Mammary epithelial cell (primary cell): ENCODE data around the gene FEZF2.

ENCODE experiments used
- CTCF ChIP-seq, 2 donors: IDR thresholded peaks in 1 of 2; conservative IDR thresholded peaks in 1 of 2; 2 replicates each; pipeline ENCODE4 v1.5.1; 2011 to 2012; ENCODE audit warnings: inconsistent platforms in 2 of 2, low read length in 2 of 2, mild to moderate bottlenecking in 2 of 2, control low read depth in 1 of 2, low read depth in 1 of 2; ENCODE audit not compliant: insufficient read depth in 1 of 2; ENCODE audit errors: extremely low read depth in 1 of 2
- EZH2 ChIP-seq: IDR thresholded peaks from 2 replicates; pipeline ENCODE4 v1.6.1; 2012; ENCODE audit warnings: low read length, inconsistent platforms, borderline replicate concordance

- TF ChIP-seq CTCF (conservative IDR thresholded peaks at IDR 0.05 in 1 of 2, IDR thresholded peaks at IDR 0.05 in 1 of 2; ENCODE audit: extremely low read depth in 1 of 2, insufficient read depth in 1 of 2, low read depth in 1 of 2, low read length in 2 of 2) (no peak), EZH2 (no peak)
These were observed 47.9 kb upstream of the FEZF2 start for GRCh38 chr3:62421207-62421606.
